WERI-Rb-1 (cell line): ENCODE results near the gene SAXO1.

ENCODE experiments used
- DNase-seq: peaks from one replicate; pipeline ENCODE4 v3.0.0-alpha.2; 2020
- H3K27ac ChIP-seq: fragments of 250-450 bp; sonication (Bioruptor Pico); 2 replicates; pipeline ENCODE4 v1.5.1; 2020; ENCODE audit warnings: mild to moderate bottlenecking, moderate library complexity
- H3K27me3 ChIP-seq: fragments of 250-450 bp; sonication (Bioruptor Pico); 2 replicates; pipeline ENCODE4 v1.5.1; 2021; ENCODE audit warnings: mild to moderate bottlenecking, low read depth, moderate library complexity; ENCODE audit not compliant: insufficient read depth, severe bottlenecking
- H3K36me3 ChIP-seq: fragments of 250-450 bp; sonication (Bioruptor Pico); 2 replicates; pipeline ENCODE4 v1.5.1; 2020; ENCODE audit warnings: mild to moderate bottlenecking, moderate library complexity
- H3K4me3 ChIP-seq: 2 replicates; pipeline ENCODE4 v1.5.1; 2011; ENCODE audit warnings: low read depth, mild to moderate bottlenecking, control low read depth, low read length
- H3K9me3 ChIP-seq: fragments of 250-450 bp; sonication (Bioruptor Pico); 2 replicates; pipeline ENCODE4 v1.5.1; 2021; ENCODE audit warnings: mild to moderate bottlenecking, moderate library complexity; ENCODE audit not compliant: severe bottlenecking
- TF ChIP-seq, protein P1 (sequence below): IDR thresholded peaks from 2 replicates; pipeline ENCODE4 v1.5.1; 2011; ENCODE audit warnings: low read depth, mild to moderate bottlenecking, control low read depth, inconsistent platforms, low read length

Gene SAXO1

DNA sequence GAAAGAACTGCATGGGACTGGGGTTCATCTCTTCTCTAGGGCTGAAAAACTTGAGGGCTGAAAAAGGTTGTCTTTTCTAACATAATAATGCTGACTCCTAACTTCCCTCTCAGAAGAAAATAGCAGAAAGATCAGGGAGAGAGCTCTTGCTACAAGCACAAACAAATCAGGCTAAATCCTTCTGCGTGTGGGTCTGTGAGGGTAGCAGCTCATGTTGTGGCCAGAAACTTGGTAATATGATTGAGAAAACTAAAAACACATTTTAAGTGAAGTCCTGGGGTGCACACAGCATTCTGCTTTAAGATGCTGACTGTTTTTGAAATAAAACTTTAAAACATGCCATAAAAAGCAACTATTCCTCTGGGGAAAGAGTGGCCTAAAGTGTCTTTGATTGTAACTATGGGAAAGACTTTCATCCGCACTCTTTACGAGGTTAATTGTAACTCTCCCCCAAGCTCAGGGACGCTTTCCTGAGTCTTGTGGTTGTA, 56.7 kb downstream of the SAXO1 start:
- TF ChIP-seq, protein P1, sequence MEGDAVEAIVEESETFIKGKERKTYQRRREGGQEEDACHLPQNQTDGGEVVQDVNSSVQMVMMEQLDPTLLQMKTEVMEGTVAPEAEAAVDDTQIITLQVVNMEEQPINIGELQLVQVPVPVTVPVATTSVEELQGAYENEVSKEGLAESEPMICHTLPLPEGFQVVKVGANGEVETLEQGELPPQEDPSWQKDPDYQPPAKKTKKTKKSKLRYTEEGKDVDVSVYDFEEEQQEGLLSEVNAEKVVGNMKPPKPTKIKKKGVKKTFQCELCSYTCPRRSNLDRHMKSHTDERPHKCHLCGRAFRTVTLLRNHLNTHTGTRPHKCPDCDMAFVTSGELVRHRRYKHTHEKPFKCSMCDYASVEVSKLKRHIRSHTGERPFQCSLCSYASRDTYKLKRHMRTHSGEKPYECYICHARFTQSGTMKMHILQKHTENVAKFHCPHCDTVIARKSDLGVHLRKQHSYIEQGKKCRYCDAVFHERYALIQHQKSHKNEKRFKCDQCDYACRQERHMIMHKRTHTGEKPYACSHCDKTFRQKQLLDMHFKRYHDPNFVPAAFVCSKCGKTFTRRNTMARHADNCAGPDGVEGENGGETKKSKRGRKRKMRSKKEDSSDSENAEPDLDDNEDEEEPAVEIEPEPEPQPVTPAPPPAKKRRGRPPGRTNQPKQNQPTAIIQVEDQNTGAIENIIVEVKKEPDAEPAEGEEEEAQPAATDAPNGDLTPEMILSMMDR: no peak
- H3K27me3 ChIP-seq: no peaks in the 10 kb centered on the region
- no peak overlapping the region for H3K4me3 ChIP-seq
- H3K36me3 ChIP-seq: no peaks in the 10 kb centered on the region
- no peak for DNase-seq
- no peaks in the 10 kb centered on the region for H3K9me3 ChIP-seq
- H3K27ac ChIP-seq: no peak overlapping the region

DNA sequence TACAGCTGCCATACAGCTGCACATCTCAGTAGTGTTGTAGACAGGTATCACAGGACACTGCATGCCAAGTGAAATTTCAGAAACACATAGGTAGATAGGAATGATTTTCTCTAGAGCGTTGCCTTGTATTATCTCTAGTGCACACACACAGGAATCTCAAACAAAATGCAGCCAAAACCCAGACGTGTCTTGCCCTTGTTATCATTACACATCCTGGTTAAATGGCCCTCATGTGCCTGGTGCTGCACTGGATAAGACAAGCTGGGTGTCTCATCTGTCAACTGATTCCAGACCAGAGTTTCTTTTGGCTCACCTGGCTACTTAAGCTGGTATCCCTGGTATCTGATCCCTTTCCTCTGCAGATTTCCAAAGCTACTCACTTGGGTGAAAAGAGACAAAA, 59.7 kb downstream of the SAXO1 start:
- Histone ChIP-seq H3K27me3 (no peaks in the 10 kb centered on the region), H3K36me3 (no peaks in the 10 kb centered on the region)

DNA sequence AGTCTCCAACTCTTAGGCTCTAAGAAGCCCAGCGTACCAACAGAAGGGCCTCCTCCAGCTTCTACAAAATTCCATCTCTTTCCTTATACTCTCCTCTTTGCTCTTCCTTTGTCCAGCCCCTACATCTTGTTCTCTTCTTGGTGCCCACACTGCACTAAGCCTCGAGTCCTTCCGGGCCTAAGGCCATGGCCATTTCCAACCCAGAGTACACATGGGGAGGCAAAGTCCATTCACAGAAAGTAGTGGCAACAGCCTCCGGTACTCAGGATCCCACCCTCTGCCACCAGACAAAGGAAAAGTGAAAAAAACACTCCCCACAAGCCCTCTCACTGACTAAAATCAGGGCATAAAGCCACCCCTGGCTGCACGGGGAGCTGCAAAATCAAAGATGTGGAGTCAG, 60.3 kb downstream of the SAXO1 start:
- Histone ChIP-seq H3K4me3 (no peak overlapping the region), H3K27me3 (no peaks in the 10 kb centered on the region), H3K36me3 (no peaks in the 10 kb centered on the region), H3K27ac (no peak overlapping the region), H3K9me3 (no peaks in the 10 kb centered on the region)
- TF ChIP-seq, protein P1: no peak
- no peak for DNase-seq

More for the DNA sequence above, 59.7 kb downstream of the SAXO1 start:
- Histone ChIP-seq H3K4me3 (no peak overlapping the region), H3K27ac (no peak overlapping the region), H3K9me3 (no peaks in the 10 kb centered on the region)
- DNase-seq: no peak
- TF ChIP-seq, protein P1: no peak

DNA sequence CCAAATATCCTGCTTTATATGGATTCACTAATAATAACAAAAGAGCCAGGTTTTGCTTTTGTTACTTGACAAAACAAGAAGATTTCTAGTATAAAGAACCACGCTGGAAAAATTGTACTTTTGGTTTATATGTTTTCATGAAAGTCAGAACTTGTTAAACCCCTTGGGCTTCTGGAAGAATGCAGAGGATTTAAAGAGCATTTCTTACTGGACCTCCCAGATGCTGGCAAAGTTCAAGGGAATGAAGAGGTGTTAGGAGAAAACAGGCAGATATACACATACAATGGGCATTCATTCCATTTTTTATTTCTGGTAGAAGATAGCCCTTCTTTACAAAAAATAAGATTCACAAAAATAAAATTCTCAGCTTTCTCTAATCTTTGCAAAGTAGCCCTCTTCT, 61.1 kb downstream of the SAXO1 start:
- H3K27me3 ChIP-seq: no peaks in the 10 kb centered on the region
- TF ChIP-seq, protein P1: no peak
- no peak overlapping the region for H3K4me3 ChIP-seq
- no peaks in the 10 kb centered on the region for H3K9me3 ChIP-seq
- DNase-seq: no peak
- no peaks in the 10 kb centered on the region for H3K36me3 ChIP-seq
- no peak overlapping the region for H3K27ac ChIP-seq

DNA sequence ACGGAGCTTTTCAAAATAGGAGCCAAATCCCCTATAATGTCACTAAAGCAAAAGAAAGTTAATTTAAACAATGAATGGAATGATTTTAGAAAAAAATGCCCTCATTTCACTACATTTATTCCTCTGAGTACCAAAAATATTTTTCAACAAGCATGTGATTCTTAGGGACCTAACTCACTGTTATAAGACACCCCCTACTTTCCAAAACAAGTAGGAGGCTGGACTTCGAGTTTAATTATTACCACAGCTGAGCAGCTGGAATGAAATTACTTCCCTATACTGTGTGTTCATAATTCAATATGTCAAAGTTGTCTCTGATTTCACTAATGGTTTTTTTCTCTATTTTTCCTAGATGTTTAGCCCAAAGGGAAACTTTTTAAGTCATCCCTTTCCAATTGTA, 61.6 kb downstream of the SAXO1 start:
- H3K36me3 ChIP-seq: no peaks in the 10 kb centered on the region
- no peak overlapping the region for H3K4me3 ChIP-seq
- no peak overlapping the region for H3K27ac ChIP-seq
- TF ChIP-seq, protein P1: no peak
- DNase-seq: no peak
- no peaks in the 10 kb centered on the region for H3K9me3 ChIP-seq
- H3K27me3 ChIP-seq: no peaks in the 10 kb centered on the region

DNA sequence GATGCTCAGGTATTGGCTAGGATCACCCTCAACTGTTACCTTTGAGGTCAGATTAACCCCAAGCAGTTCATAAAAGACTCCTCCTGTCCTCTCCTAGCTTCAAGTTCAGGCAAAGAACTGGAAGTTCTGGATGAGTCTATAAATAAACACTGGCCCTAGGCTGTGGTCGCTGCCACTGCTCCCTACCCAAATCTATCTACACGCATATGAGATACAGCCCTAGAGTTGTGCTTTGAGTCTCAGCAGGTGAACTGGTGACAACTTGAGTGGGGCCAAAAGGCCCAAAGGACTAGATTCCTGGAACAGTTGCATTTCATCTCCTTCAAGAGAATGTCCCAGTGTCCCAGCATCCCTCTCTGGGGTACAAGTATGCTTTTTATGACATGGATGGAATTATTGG, 62.6 kb downstream of the SAXO1 start:
- Histone ChIP-seq H3K36me3 (no peaks in the 10 kb centered on the region), H3K27ac (no peak overlapping the region)

More for the DNA sequence above, 62.6 kb downstream of the SAXO1 start:
- TF ChIP-seq, protein P1: no peak
- Histone ChIP-seq H3K9me3 (no peaks in the 10 kb centered on the region), H3K27me3 (no peaks in the 10 kb centered on the region), H3K4me3 (no peak overlapping the region)
- DNase-seq: no peak
